ENCODE measurements around the gene HAUS3. TPM values are rescaled to one million over a fixed set of nuclear protein-coding genes. Genes with fewer than 3 reads are reported as not detected.

Gene HAUS3
- total RNA-seq, 4 donors from 2014 or later = 8.9 to 13.0 (median 10.7) TPM

DNA sequence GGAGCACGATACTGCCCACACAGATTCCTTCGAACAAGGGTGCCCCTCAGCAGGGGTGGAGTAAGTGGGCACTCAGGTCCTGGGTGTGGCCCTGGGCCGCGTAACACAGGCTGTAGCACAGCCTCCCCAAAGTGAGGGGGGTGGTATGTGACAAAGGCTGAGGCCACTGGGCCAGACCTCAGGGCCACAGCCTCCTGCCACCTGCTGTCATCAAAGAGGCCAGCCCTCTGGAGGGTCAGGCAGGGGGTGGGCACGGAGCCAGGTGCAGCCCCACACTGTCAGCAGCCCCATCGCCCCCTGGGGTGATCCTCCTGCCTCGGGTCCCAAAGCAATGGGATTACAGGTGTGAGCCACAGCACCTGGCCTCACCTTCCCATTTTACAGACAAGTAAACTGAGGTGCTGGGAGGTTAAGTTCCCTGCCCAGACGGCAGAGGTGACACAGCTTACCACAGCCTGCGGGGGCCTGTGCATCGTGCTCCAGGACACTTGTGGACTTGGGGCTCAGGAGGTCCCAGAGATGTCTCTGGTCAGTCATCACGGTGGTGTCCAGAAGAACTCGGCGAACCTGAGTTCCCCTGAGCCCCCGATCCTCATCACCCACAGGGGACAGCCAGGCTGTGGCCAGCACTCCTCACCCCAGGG lies 47.5 kb upstream of the HAUS3 start:
- WGBS, 2 donors = 80 to 91% methylated on average over 3 to 4 of the region's 14 CpGs
- no peak for TF ChIP-seq POLR2A (IDR thresholded peaks at IDR 0.05)
- TF ChIP-seq CTCF (IDR thresholded peaks at IDR 0.05) = no peak
- H3K27me3 ChIP-seq = no peaks in the 10 kb centered on the region
- H3K4me3 ChIP-seq = no peak overlapping the region
- H3K27ac ChIP-seq = no peak overlapping the region
- no peaks in the 10 kb centered on the region for H3K9me3 ChIP-seq
- intact Hi-C loops (cut with DNase I) = no loop called here
- DNase-seq = no peak
- H3K36me3 ChIP-seq = no peaks in the 10 kb centered on the region
- H3K4me1 ChIP-seq = peaks cover 0 to 25% (median 3%) of the 10 kb centered on the region in 3 donors

DNA sequence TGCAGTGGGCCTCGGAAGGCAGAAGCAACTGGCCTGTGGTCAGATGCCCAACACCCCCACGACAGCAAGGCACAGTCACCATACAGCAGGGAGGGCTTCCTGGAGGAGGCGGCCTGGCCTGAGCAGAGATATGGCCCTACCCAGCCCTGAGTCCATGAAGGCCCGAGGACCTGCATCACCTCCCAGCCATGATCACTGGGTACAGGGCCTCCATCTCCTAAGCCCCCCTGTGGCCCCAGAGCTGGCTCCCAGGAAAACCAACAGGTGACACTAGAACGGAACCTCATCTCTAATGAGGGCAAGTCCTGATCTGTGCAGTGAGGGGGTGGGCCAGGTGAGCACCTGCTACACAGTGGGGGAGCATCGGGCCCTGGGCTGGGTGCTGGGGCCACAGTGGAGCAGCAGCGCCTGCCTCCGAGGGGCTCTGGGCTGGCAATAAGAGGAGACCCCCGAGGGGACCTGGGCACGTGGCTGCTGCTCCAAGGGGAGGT lies 46.2 kb upstream of the HAUS3 start:
- H3K4me3 ChIP-seq = no peak overlapping the region
- WGBS, 2 donors = 83% methylated on average over 6 of the region's 10 CpGs; no CpG with 5 or more reads in 1 of the 2 donors
- no peak for DNase-seq
- no peak overlapping the region for H3K27ac ChIP-seq
- intact Hi-C loops (cut with DNase I) = no loop called here
- H3K4me1 ChIP-seq = peaks cover 0 to 25% (median 3%) of the 10 kb centered on the region in 3 donors
- TF ChIP-seq POLR2A (IDR thresholded peaks at IDR 0.05) (no peak), CTCF (IDR thresholded peaks at IDR 0.05) (no peak)
- H3K27me3 ChIP-seq = no peaks in the 10 kb centered on the region
- H3K36me3 ChIP-seq = no peaks in the 10 kb centered on the region
- no peaks in the 10 kb centered on the region for H3K9me3 ChIP-seq

DNA sequence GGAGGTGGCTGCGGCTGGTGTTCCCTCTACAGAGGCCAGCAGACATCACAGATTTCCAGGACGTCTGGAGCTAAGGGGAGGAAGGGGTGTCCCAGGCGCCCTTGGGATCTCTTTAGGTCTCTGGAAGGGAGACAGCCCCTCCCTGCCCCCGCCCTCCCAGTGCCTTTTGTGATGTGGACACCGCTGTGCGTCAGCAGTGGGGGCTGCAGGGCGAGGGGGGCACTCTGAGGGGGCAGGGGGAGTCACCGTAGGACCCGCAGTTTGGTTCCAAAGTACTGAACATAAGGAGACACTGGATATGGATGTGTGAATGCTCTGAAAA lies 45.6 kb upstream of the HAUS3 start:
- 86 to 87% methylated on average over 3 to 7 of the region's 9 CpGs for WGBS, 2 donors
- intact Hi-C loops (cut with DNase I) = no loop called here
- H3K4me1 ChIP-seq = peaks cover 0 to 23% (median 3%) of the 10 kb centered on the region in 3 donors
- TF ChIP-seq CTCF (IDR thresholded peaks at IDR 0.05) (no peak), POLR2A (IDR thresholded peaks at IDR 0.05) (no peak)
- H3K27me3 ChIP-seq = no peaks in the 10 kb centered on the region
- no peak overlapping the region for H3K27ac ChIP-seq
- DNase-seq = no peak
- no peaks in the 10 kb centered on the region for H3K36me3 ChIP-seq
- H3K4me3 ChIP-seq = no peak overlapping the region
- H3K9me3 ChIP-seq = no peaks in the 10 kb centered on the region

GRCh38 chr4:2286904-2287593 lies 45.1 kb upstream of the HAUS3 start:
- Histone ChIP-seq H3K4me1 (peaks cover 0 to 17% (median 3%) of the 10 kb centered on the region in 3 donors), H3K27ac (no peak overlapping the region), H3K36me3 (no peaks in the 10 kb centered on the region), H3K4me3 (no peak overlapping the region), H3K9me3 (no peaks in the 10 kb centered on the region), H3K27me3 (no peaks in the 10 kb centered on the region)
- no peak for DNase-seq
- WGBS, 2 donors = 72 to 82% methylated on average over 14 to 16 of the region's 19 CpGs
- intact Hi-C loops (cut with DNase I) = no loop called here
- no peak for TF ChIP-seq CTCF (IDR thresholded peaks at IDR 0.05)
- no peak for TF ChIP-seq POLR2A (IDR thresholded peaks at IDR 0.05)

DNA sequence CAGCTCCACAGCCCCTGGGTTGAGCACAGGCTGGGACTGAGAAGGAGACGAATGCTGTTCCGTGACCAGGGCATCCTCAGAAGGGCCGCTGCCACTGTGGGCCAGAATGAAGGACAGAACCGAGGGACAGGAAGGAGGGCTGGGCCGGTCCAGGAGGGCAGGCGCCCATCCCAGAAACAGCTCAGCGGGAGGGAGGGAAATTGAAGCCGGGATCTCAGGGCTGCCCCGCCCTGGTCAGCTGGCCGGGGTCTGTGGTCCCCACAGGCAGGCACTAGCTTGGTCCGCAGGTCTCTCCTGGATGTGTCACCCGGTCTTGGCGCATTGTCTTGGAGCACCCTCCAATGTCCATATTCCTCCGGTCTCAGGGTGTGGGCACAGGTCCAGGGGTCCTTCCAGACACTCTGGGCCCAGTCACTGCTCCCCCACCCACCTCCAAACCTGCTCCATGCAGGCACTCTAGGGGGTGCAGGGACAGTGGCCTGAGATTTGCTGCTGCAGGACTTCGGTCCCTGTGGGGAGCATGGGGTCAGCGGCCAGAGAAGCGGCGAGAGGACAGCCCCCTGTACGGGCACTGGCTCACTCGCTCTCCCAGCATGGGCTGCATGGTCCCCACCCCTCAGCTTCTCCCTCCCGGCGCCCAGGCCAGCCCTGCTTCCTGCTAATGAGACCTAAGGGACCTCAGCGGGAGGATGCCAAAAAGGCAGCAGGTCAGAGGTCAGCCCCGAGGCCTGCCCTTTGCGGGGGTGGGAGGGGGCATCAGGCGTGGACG lies 43.9 kb upstream of the HAUS3 start:
- 67 to 93% methylated on average over 6 to 10 of the region's 27 CpGs for WGBS, 2 donors
- peaks cover 0 to 8% (median 0%) of the 10 kb centered on the region in 3 donors for H3K4me1 ChIP-seq
- intact Hi-C loops (cut with DNase I) = no loop called here
- H3K36me3 ChIP-seq = no peaks in the 10 kb centered on the region
- H3K27ac ChIP-seq = no peak overlapping the region
- no peaks in the 10 kb centered on the region for H3K27me3 ChIP-seq
- H3K9me3 ChIP-seq = no peaks in the 10 kb centered on the region
- no peak for DNase-seq
- H3K4me3 ChIP-seq = no peak overlapping the region
- no peak for TF ChIP-seq POLR2A (IDR thresholded peaks at IDR 0.05)
- no peak for TF ChIP-seq CTCF (IDR thresholded peaks at IDR 0.05)

Data from esophagus squamous epithelium (tissue), 5 donors.